Measurements from ENCODE around the gene CFL1. TPM values are rescaled to one million over a fixed set of nuclear protein-coding genes. Genes with fewer than 3 reads are reported as not detected.

CFL1 gene
- total RNA-seq, 1 donor from 2014 or later: 413 TPM

Other genes starting within 250 kb of the CFL1 start
- gene MAP3K11, start 244.0 kb downstream of the CFL1 start, total RNA-seq: 46.9 TPM
- 15.8 TPM for gene PCNX3, start 242.4 kb downstream of the CFL1 start, total RNA-seq
- gene SIPA1, start 220.1 kb downstream of the CFL1 start, total RNA-seq: 23.5 TPM
- 18.8 TPM for gene RELA, start 195.3 kb downstream of the CFL1 start, total RNA-seq
- gene KAT5, start 145.9 kb downstream of the CFL1 start, total RNA-seq: 39.5 TPM
- 20.2 TPM for gene RNASEH2C, start 137.4 kb downstream of the CFL1 start, total RNA-seq
- 4.6 TPM for gene AP5B1, start 77.2 kb downstream of the CFL1 start, total RNA-seq
- 2.1 TPM for gene OVOL1, start 71.1 kb downstream of the CFL1 start, total RNA-seq
- gene SNX32, start 24.2 kb downstream of the CFL1 start, total RNA-seq: 0.10 TPM
- gene MUS81, start 2.3 kb upstream of the CFL1 start, total RNA-seq: 48.4 TPM
- 39.7 TPM for gene EFEMP2, start 14.6 kb upstream of the CFL1 start, total RNA-seq
- 0.82 TPM for gene CTSW, start 21.7 kb upstream of the CFL1 start, total RNA-seq
- 90.9 TPM for gene FIBP, start 30.3 kb upstream of the CFL1 start, total RNA-seq
- 26.2 TPM for gene CCDC85B, start 32.5 kb upstream of the CFL1 start, total RNA-seq
- 0.21 TPM for gene FOSL1, start 42.2 kb upstream of the CFL1 start, total RNA-seq
- 30.1 TPM for gene C11orf68, start 60.9 kb upstream of the CFL1 start, total RNA-seq
- gene DRAP1, start 61.2 kb upstream of the CFL1 start, total RNA-seq: 49.2 TPM
- gene TSGA10IP, start 87.3 kb upstream of the CFL1 start, total RNA-seq: not detected
- gene SART1, start 103.6 kb upstream of the CFL1 start, total RNA-seq: 66.7 TPM
- 34.2 TPM for gene EIF1AD, start 144.0 kb upstream of the CFL1 start, total RNA-seq
- 29.8 TPM for gene BANF1, start 144.3 kb upstream of the CFL1 start, total RNA-seq
- 2.3 TPM for gene CST6, start 153.8 kb upstream of the CFL1 start, total RNA-seq
- gene CATSPER1, start 168.3 kb upstream of the CFL1 start, total RNA-seq: not detected
- not detected for gene GAL3ST3, start 191.0 kb upstream of the CFL1 start, total RNA-seq
- 95.4 TPM for gene SF3B2, start 194.2 kb upstream of the CFL1 start, total RNA-seq
- 27.0 TPM for gene PACS1, start 212.1 kb upstream of the CFL1 start, total RNA-seq

Measured in tongue (tissue), 1 donor.